Type B pancreatic cell (in vitro differentiated cells): ENCODE results near the gene BLNK. TPM values are rescaled to one million over a fixed set of nuclear protein-coding genes. Genes with fewer than 3 reads are reported as not detected.
A peak's percentile ranks its signal among the peaks of the same experiment; 100 is the strongest.

Experiments used
- DNase-seq: peaks from one replicate; pipeline ENCODE4 v3.0.0; 2021; ENCODE audit warnings: mixed read lengths; ENCODE audit not compliant: unreplicated experiment; ENCODE audit errors: extremely low spot score
- H3K27ac Mint-ChIP-seq: 2 replicates; pipeline ENCODE4 v1.8.0; 2021; ENCODE audit warnings: mild to moderate bottlenecking, mixed read lengths
- H3K27me3 Mint-ChIP-seq: 2 replicates; pipeline ENCODE4 v1.8.0; 2021; ENCODE audit warnings: mixed read lengths
- H3K36me3 Mint-ChIP-seq: 2 replicates; pipeline ENCODE4 v1.8.0; 2021; ENCODE audit warnings: mixed read lengths
- H3K4me1 Mint-ChIP-seq: one replicate; pipeline ENCODE4 v1.8.0; 2021; ENCODE audit warnings: mixed read lengths; ENCODE audit not compliant: unreplicated experiment
- H3K4me3 Mint-ChIP-seq: 2 replicates; pipeline ENCODE4 v1.8.0; 2021; ENCODE audit warnings: mild to moderate bottlenecking, mixed read lengths
- H3K9me3 Mint-ChIP-seq: 2 replicates; pipeline ENCODE4 v1.8.0; 2021; ENCODE audit warnings: mixed read lengths
- total RNA-seq: library from RNA; stranded (reverse); gene quantifications from 2 replicates; pipeline ENCODE4 v1.2.1, GENCODE V29; 2021; ENCODE audit warnings: low replicate concordance
- TF ChIP-seq, protein P1 (sequence below): fragments of 200-600 bp; sonication (generic); conservative IDR thresholded peaks from 2 replicates; pipeline ENCODE4 v1.5.0; 2021; ENCODE audit warnings: antibody characterized with exemption, mild to moderate bottlenecking

Gene BLNK
- total RNA-seq, 1 donor from 2014 or later, result 21.7 TPM

DNA sequence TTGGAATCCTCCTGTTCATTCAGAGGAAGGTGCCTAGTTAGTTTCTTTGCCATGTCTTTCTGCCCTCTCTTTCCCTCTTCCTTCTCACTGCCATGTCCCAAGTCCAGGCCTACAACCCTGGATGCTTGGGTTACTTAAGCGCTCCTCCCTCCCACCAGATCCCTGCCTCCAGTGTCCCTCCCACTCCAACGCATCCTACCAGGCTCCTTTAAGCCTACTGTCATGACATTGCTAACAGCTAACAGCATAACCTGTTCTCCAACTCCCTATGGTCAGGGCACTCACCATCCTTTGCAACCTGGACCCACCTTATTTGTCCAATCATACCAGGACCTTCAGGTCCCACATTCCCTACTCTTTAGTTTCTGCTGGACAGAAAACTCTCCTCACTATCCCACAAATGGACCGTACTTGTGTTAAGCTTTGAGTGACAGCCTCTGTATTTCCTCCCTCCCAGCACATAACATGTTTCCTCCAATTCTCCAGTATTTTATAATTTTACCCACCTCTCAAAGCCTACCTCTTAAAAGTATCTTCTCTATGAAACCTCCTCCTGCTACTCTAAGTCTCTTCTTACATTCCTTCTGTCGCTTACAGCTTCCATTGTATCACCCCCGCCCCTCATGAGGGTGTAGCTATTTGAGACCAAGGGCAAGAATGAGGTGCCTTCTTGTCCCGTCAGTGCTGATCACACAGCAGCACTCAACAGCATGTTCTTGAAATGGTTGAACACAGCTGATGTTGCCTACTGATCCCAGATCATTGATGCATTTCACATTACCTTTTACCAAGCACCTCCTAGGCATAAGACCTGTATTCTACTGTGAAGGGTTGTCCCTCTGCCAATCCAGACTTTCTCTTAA lies 1.7 kb downstream of the BLNK start:
- peaks cover 24% of the 10 kb centered on the region for H3K4me1 Mint-ChIP-seq
- TF ChIP-seq, protein P1, sequence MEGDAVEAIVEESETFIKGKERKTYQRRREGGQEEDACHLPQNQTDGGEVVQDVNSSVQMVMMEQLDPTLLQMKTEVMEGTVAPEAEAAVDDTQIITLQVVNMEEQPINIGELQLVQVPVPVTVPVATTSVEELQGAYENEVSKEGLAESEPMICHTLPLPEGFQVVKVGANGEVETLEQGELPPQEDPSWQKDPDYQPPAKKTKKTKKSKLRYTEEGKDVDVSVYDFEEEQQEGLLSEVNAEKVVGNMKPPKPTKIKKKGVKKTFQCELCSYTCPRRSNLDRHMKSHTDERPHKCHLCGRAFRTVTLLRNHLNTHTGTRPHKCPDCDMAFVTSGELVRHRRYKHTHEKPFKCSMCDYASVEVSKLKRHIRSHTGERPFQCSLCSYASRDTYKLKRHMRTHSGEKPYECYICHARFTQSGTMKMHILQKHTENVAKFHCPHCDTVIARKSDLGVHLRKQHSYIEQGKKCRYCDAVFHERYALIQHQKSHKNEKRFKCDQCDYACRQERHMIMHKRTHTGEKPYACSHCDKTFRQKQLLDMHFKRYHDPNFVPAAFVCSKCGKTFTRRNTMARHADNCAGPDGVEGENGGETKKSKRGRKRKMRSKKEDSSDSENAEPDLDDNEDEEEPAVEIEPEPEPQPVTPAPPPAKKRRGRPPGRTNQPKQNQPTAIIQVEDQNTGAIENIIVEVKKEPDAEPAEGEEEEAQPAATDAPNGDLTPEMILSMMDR, result no peak
- H3K4me3 Mint-ChIP-seq, result peak overlapping the region; percentile 97
- no peak for DNase-seq
- peaks cover 13% of the 10 kb centered on the region for H3K36me3 Mint-ChIP-seq
- peak overlapping the region; percentile 80 for H3K27ac Mint-ChIP-seq
- H3K27me3 Mint-ChIP-seq, result no peaks in the 10 kb centered on the region
- H3K9me3 Mint-ChIP-seq, result peaks cover 8% of the 10 kb centered on the region

DNA sequence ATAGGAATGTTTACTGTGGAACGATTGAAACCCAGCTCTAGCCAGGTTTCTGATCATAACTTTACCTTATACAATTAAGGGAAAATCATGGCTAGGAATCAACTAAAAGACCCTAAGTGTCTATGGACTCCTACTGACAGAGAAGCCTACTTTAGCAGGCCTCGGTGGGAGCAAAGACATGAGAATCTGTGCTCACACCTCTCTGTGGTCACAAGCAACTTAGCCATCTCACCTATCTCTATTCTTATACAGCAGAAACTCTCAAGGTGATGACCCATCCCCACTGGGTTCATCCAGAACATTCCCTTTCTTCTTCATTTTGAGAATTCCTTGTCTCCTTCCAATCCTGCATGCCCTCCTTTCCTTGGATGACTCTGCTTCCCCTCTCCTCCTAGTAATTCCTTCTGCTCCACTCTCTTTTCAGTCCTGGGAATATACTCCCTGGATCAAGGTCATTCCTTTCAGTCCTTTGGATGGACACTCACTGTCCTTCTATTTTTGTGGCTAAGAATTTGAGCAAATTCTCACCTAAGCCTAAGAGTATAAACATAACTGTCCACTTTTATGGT lies 2.9 kb downstream of the BLNK start:
- H3K27me3 Mint-ChIP-seq, result no peaks in the 10 kb centered on the region
- H3K36me3 Mint-ChIP-seq, result peaks cover 13% of the 10 kb centered on the region
- peak overlapping the region; percentile 23 for H3K27ac Mint-ChIP-seq
- TF ChIP-seq, protein P1, result no peak
- peak overlapping the region; percentile 97 for H3K4me3 Mint-ChIP-seq
- no peak for DNase-seq
- H3K9me3 Mint-ChIP-seq, result peaks cover 8% of the 10 kb centered on the region
- peaks cover 25% of the 10 kb centered on the region for H3K4me1 Mint-ChIP-seq

DNA sequence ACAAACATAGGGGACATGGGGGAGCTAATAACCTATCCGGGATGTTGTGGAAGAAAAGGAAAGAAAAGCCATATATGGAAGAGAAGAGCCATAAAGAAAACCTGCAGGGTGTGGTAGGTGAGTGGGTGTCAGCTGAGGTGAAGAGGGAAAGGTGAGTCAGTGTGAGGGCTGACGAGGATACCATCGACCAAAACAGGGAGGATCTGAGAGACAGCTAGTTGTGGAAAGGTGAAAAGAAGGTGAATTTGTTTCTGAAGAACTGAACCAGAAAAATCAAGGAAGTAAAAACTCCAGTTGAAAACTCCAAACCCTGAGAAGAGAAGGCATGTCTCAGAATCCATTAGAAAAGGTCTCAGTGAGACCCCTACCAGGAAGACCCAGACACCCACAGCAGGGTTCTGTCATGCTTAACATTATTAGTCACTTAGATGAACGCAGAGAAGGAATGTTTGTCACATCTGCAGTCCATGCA lies 4.1 kb downstream of the BLNK start:
- H3K4me1 Mint-ChIP-seq, result peaks cover 24% of the 10 kb centered on the region
- H3K27ac Mint-ChIP-seq, result peak overlapping the region; percentile 83
- peaks cover 8% of the 10 kb centered on the region for H3K9me3 Mint-ChIP-seq
- TF ChIP-seq, protein P1, result no peak
- no peaks in the 10 kb centered on the region for H3K27me3 Mint-ChIP-seq
- peaks cover 13% of the 10 kb centered on the region for H3K36me3 Mint-ChIP-seq
- H3K4me3 Mint-ChIP-seq, result peak overlapping the region; percentile 76
- DNase-seq, result no peak

DNA sequence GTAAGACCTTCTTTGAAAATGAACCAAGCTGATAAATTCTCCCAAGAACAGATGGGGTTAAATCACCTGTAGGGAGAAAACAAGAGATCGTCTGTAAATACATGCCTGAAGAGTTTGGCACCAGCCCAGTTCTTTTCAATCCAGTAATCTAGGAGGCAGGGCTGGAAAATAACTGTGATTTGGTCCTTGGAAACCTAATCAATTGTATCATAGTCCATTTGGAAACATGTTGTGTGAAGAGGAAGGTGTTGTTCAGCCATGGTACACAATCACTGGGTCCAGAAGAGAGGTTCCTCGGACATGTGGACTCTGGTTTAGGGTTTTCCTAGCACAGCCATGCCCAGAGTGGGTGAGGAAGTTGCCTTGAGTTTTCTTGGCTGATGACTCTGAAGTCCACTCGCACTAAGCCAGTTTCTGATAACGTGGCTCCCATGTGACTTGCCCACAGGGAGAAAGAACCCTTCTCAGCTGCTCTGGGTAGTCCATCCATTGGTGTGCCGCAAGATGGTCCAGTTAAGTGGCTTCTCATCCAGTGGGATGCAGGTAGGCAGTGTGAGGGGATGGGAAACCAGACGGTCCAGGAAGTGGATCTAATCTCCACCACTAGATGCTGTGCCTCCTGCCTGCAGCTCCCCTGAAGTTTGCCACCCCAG lies 5.1 kb downstream of the BLNK start:
- DNase-seq, result no peak
- H3K36me3 Mint-ChIP-seq, result peaks cover 13% of the 10 kb centered on the region
- peak overlapping the region; percentile 27 for H3K27ac Mint-ChIP-seq
- no peaks in the 10 kb centered on the region for H3K27me3 Mint-ChIP-seq
- TF ChIP-seq, protein P1, result no peak
- peaks cover 8% of the 10 kb centered on the region for H3K9me3 Mint-ChIP-seq
- H3K4me3 Mint-ChIP-seq, result no peak overlapping the region
- H3K4me1 Mint-ChIP-seq, result peaks cover 17% of the 10 kb centered on the region

DNA sequence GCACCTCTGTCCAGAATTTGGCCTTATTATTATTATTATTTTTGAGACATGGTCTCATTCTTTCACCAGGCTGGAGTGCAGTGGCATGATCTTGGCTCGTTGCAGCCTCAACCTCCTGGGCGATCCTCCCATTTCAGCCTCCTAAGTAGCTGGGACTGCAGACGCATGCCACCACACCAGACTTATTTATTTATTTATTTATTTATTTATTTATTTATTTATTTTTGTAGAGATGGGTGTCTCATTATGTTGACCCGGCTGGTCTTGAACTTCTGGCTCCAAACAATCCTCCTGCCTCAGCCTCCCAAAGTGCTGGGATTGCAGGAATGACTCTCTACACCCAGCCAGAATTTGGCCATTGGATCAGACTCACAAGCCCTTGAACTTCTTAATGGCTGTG lies 6.4 kb downstream of the BLNK start:
- DNase-seq, result no peak
- H3K9me3 Mint-ChIP-seq, result peaks cover 8% of the 10 kb centered on the region
- TF ChIP-seq, protein P1, result no peak
- H3K27me3 Mint-ChIP-seq, result no peaks in the 10 kb centered on the region
- no peak overlapping the region for H3K27ac Mint-ChIP-seq
- no peak overlapping the region for H3K4me3 Mint-ChIP-seq
- H3K36me3 Mint-ChIP-seq, result peaks cover 16% of the 10 kb centered on the region
- peaks cover 21% of the 10 kb centered on the region for H3K4me1 Mint-ChIP-seq
